Measurements from ENCODE around the gene ASF1A.

The ASF1A gene

DNA sequence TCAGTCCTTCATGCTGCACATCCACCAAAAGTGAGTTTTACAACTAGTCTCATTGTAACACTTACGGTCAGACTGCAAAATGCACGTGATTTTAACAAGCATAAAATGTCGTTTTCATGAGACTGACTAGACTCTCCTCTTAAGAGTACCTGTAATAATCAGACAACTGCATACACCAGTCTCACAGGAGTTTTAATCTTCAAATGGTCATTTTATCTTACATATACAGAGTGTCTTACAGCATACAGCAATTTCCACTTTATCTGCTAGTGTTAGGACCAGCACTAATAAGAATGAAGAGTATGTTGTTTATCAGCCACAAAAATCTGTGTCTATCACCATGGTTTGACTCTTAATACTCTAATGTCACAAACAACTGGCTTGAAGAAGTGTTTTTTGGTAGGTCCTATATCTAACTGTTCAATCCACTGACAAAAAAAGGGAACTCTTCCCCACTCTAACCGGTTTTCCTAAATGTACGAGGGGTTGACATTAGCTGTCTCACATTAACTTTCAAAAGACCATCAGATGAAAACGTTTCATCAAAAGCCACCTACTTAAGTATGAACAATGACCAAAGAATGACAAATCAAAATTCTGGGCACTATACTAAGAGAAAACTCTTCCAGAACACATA lies 1.5 kb upstream of the ASF1A start:
- Mint-ChIP-seq H3K9me3 (no peaks in the 10 kb centered on the region), H3K4me1 (peaks cover 43% of the 10 kb centered on the region), H3K27ac (peak overlapping the region; percentile 100), H3K27me3 (no peaks in the 10 kb centered on the region), H3K4me3 (peak overlapping the region; percentile 92), H3K36me3 (peaks cover 24% of the 10 kb centered on the region)
- CTCF ChIA-PET = interaction anchor here (1.4 to 1.6 kb wide), 2 partner anchors 11 to 48 kb away, joined by 3 to 4 read pairs; no protein-coding TSS in a partner anchor
- no peak for DNase-seq

DNA sequence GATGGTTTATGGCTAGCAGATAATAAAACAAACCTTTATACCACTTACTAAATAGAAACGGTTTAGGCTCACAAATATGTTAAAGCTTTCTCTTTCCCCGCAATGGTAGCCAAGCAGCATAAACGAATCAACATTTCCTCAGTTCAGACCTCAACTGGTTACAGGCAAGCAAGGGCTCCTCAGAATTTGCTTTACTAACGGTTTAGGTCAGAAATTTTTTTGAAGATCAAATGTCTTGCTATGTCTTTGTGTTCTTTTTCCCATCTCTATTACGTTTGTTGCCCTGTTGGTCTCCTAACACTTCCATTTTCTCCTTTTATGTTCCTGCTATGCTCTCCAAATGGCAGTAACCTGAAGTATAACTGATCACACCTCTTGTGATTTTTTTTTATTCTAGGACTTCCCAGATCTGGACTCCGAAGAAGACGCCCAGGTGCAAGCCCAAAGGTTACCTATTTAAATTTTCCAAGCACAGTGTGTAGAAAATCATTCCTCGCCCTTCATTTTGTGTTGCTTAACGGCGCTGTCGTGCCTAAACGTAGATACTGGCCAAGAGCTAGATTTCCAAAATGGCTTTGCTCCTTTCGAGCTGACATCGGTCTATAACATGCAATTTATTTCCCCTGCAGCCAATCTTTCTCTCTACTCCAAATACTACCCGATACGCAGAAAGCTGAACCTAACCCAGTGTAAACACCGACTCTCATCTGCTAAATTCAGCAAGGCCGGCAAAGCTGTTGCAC lies 717 bp upstream of the ASF1A start:
- Mint-ChIP-seq H3K9me3 (no peaks in the 10 kb centered on the region), H3K27me3 (no peaks in the 10 kb centered on the region), H3K27ac (peak overlapping the region; percentile 100), H3K36me3 (peaks cover 24% of the 10 kb centered on the region), H3K4me3 (peak overlapping the region; percentile 92), H3K4me1 (peaks cover 49% of the 10 kb centered on the region)
- CTCF ChIA-PET = interaction anchor here (1.4 to 4.9 kb wide), 2 partner anchors 48 to 92 kb away, joined by 3 to 28 read pairs; no protein-coding TSS in a partner anchor
- DNase-seq = peak; percentile 68

DNA sequence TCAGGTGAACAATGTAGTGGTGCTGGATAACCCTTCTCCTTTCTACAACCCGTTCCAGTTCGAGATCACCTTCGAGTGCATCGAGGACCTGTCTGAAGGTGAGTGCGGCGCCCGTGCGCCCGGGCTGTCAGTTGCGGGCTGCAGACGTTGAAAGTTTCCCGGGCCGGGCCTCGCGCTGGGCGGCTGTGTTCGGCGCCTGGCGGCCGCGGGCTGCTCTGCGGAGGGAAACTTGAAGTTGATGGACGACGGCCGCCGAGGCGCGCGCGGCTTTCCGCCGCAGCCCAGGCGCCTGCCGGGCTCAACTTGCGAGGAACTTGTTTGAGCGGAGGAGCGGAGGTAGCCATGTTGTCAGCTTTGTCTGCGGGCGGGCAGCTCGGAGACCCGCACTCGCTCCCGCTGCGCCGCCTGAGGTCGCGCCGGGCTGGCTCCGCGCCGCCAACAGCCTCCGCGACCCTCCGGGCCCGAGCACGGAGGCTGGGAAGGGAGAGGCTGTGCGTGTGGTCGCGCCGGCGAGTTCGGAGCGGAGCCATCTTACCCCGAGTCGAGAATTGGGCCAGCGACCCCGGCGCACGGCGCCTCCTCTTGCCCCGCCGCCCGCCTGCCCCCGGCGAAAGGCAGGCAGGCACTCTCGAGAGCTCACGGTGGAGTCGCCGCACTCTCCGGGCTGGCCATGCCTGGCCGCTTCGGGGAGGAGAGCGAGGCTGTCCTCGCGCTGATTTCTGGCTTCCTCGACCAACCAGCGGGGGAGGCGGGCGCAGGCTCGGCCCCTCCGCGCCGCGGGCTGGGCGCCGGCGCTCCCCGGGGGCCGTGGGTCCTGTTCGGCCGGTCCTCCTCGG lies 691 bp downstream of the ASF1A start:
- CTCF ChIA-PET = interaction anchor here (1.0 to 4.9 kb wide), 2 partner anchors 93 to 185 kb away, joined by 3 to 28 read pairs; no protein-coding TSS in a partner anchor
- no peaks in the 10 kb centered on the region for H3K9me3 Mint-ChIP-seq

DNA sequence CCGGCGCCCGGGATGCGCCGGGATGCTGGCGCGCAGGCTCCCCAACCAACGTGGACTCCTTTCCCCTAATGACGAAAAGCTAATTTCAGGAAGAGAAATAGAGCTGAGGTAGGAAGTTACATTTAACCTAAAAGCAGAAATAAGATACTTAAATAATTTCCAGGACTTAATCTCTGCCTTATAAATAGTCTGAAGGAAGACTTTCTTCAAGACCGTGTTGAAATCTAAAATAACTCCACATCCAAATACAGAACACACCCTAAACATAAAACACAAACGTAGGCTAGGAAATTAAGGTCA lies 1.3 kb downstream of the ASF1A start:
- Mint-ChIP-seq H3K4me1 (peaks cover 60% of the 10 kb centered on the region), H3K9me3 (no peaks in the 10 kb centered on the region), H3K4me3 (peak overlapping the region; percentile 92), H3K27ac (peak overlapping the region; percentile 92), H3K27me3 (no peaks in the 10 kb centered on the region), H3K36me3 (peaks cover 28% of the 10 kb centered on the region)
- DNase-seq = no peak
- CTCF ChIA-PET = interaction anchor here (1.0 to 4.9 kb wide), 3 partner anchors 50 to 185 kb away, joined by 3 to 28 read pairs (median 8); no protein-coding TSS in a partner anchor

More for the DNA sequence above, 691 bp downstream of the ASF1A start:
- Mint-ChIP-seq H3K27ac (peak overlapping the region; percentile 100), H3K27me3 (no peaks in the 10 kb centered on the region), H3K36me3 (peaks cover 24% of the 10 kb centered on the region), H3K4me1 (peaks cover 56% of the 10 kb centered on the region), H3K4me3 (peak overlapping the region; percentile 92)
- DNase-seq = peak; percentile 75

DNA sequence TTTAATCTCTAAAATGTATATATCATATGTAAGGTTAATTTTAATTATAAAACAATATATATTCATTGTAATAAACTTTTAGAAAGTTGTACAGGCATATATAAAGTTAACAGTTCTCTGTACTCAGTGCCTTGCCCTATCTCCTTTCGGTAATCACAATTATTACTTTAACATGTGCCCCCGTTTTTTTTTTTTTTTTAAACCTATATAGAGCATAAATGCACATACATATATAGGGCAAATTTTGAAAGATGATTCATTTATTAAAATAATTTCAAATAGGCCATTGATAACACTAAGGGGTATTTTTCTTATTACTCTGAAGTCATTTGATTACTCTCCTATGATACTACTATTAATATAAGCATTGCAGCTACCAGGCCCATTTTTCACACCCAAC lies 1.9 kb downstream of the ASF1A start:
- Mint-ChIP-seq H3K4me3 (peak overlapping the region; percentile 74), H3K27ac (peak overlapping the region; percentile 91), H3K4me1 (peaks cover 62% of the 10 kb centered on the region), H3K9me3 (no peaks in the 10 kb centered on the region), H3K36me3 (peaks cover 34% of the 10 kb centered on the region), H3K27me3 (no peaks in the 10 kb centered on the region)
- DNase-seq = no peak
- CTCF ChIA-PET = interaction anchor here (0.7 to 4.9 kb wide), 13 partner anchors 9 to 331 kb away, joined by 3 to 28 read pairs (median 4); no protein-coding TSS in a partner anchor

DNA sequence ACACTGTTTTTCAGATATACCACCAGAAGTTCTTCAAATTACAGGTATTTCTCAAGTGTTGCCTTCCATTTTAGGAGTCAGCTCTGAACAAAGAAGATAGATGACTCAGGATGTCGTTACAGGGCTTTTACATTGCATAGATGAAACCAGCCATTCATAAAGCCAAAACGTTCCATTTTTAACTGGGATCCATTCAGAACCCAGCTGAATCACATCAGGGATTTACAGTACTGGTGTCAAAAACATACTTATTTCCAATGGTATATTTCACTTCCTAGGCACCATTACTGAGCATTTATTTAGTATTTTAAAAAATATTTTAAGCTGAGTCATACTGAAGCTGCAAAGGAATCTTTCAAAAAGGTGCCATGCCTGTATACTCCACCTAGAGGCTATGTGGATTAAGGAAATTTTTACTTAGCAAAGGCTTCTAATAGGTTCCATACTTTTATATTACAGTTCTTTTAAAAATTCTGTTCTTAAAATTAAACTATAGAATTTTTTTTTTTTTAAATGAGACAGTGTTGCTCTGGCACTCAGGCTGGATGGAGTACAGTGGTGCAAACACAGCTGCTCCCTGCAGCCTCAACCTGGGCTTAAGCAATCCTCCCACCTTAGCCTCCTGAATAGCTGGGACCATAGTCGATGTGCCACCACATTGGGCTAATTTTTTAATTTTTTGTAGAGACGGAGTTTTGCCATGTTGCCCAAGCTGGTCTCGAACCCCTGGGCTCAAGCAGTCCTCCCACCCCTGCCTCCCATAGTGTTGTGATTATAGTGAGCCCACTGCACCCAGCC lies 2.6 kb downstream of the ASF1A start:
- Mint-ChIP-seq H3K4me1 (peaks cover 61% of the 10 kb centered on the region), H3K27ac (peak overlapping the region; percentile 91), H3K27me3 (no peaks in the 10 kb centered on the region), H3K36me3 (peaks cover 38% of the 10 kb centered on the region), H3K4me3 (peak overlapping the region; percentile 74), H3K9me3 (no peaks in the 10 kb centered on the region)
- DNase-seq = no peak
- CTCF ChIA-PET = interaction anchor here (0.6 to 4.9 kb wide), 21 partner anchors 8 to 333 kb away, joined by 3 to 28 read pairs (median 4); no protein-coding TSS in a partner anchor

DNA sequence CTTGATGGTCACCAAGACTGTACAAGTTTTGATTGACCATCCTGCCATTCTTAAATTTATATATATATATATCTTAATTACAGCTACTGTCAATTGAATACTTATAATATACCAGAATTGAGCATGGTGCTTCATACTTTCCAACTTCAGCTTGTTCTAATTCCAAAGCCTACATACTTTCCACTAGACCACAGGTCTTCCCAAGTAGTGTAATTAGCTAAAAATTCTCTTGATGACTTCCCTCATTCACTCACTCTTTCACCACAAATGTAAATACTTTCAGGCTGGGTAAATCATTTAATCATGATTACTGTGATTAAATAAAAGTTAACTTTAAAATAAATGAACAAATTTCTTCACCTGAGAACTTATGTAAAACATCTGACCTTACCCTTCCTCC lies 3.4 kb downstream of the ASF1A start:
- peaks cover 40% of the 10 kb centered on the region for H3K36me3 Mint-ChIP-seq
- no peaks in the 10 kb centered on the region for H3K27me3 Mint-ChIP-seq
- H3K9me3 Mint-ChIP-seq = no peaks in the 10 kb centered on the region
- peaks cover 55% of the 10 kb centered on the region for H3K4me1 Mint-ChIP-seq
- H3K4me3 Mint-ChIP-seq = no peak overlapping the region
- CTCF ChIA-PET = interaction anchor here (0.9 to 4.9 kb wide), 10 partner anchors 8 to 334 kb away, joined by 3 to 28 read pairs (median 4); no protein-coding TSS in a partner anchor
- no peak overlapping the region for H3K27ac Mint-ChIP-seq
- DNase-seq = no peak

DNA sequence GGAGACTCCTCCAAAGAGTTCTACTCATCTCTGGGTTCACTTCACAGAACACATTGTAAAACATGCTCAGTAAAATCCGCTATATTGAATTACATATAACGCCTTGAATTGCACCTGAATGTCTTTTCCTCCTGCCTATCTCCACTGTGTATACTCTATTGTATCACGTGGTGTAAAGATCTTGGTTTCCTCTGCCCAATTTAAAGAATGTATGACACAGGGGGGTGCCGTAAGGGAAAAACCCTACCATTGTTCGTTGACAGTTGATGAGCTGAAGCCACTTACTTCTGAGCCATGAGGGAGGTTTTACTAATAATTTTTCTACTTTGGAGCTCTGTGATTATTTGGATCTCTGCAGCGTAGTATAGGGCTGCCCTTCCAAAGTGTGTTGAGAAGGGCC lies 6.0 kb downstream of the ASF1A start:
- H3K27ac Mint-ChIP-seq = no peak overlapping the region
- CTCF ChIA-PET = no interaction called here

DNA sequence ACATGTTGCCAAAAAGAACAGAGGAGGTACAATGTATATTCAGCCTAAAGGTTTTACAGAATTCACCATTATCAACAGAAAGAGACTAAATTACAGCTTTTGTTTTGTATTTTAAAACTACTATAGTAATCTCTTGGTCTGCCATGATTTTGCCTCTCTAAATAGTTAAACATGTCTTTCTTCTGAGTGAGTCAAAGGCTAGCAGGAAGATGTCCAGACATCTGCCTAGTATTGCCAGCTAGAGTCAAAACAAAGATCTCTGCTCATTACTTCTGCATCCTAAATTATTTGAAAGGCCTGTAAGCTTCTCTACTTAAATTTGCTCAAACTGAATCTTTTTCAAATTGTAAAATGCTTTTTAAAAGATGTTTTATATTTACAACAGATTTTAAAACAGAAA lies 8.8 kb downstream of the ASF1A start:
- no peaks in the 10 kb centered on the region for H3K27me3 Mint-ChIP-seq
- H3K27ac Mint-ChIP-seq = peak overlapping the region; percentile 21
- CTCF ChIA-PET = interaction anchor here (1.2 kb wide), 1 partner anchor 20 kb away, joined by 4 read pairs; no protein-coding TSS in a partner anchor
- no peaks in the 10 kb centered on the region for H3K9me3 Mint-ChIP-seq
- H3K36me3 Mint-ChIP-seq = peaks cover 76% of the 10 kb centered on the region
- DNase-seq = no peak
- no peak overlapping the region for H3K4me3 Mint-ChIP-seq
- peaks cover 69% of the 10 kb centered on the region for H3K4me1 Mint-ChIP-seq

More for the DNA sequence above, 6.0 kb downstream of the ASF1A start:
- no peaks in the 10 kb centered on the region for H3K27me3 Mint-ChIP-seq
- DNase-seq = no peak
- no peak overlapping the region for H3K4me3 Mint-ChIP-seq
- peaks cover 54% of the 10 kb centered on the region for H3K36me3 Mint-ChIP-seq
- H3K9me3 Mint-ChIP-seq = no peaks in the 10 kb centered on the region
- H3K4me1 Mint-ChIP-seq = peaks cover 66% of the 10 kb centered on the region

DNA sequence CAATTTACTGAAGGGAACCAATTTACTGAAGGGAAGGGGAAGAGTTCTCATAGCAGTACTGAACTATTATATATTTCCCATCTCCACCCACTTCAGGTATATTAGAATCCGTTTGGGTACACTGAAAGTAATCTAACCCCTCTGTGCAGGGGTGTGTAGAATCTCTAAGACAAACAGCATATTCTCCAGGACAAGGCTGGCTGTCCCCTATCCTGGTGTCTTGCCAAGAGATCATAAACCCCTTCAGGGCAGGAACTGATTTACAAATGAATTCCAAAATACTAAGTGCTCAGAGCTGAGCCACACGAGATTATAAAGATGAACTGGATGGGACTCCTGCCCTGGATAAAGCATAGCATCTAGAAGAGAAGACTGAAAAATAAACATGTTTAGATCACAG lies 9.2 kb downstream of the ASF1A start:
- Mint-ChIP-seq H3K27me3 (no peaks in the 10 kb centered on the region), H3K9me3 (no peaks in the 10 kb centered on the region), H3K4me1 (peaks cover 66% of the 10 kb centered on the region), H3K36me3 (peaks cover 76% of the 10 kb centered on the region), H3K4me3 (no peak overlapping the region), H3K27ac (no peak overlapping the region)
- CTCF ChIA-PET = interaction anchor here (1.2 kb wide), 1 partner anchor 20 kb away, joined by 4 read pairs; no protein-coding TSS in a partner anchor
- DNase-seq = no peak

DNA sequence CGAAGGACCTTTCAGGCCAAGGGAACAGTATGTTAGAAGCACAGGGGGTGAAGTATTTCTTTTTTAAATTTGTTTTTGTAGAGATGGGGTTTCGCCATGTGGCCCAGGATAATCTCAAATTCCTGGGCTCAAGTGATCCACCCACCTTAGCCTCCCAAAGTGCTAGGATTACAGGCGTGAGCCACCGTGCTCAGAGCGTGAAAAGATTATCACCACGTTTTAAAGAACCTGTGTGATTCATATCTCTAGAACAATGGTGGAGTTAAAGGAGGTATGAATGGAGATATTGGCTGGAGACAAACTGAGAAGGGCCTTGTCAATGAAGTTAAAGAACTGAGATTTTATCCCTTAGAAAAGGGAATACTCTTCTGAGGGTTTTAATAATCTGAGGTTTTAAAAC lies 9.7 kb downstream of the ASF1A start:
- peaks cover 63% of the 10 kb centered on the region for H3K4me1 Mint-ChIP-seq
- no peak overlapping the region for H3K27ac Mint-ChIP-seq
- no peaks in the 10 kb centered on the region for H3K9me3 Mint-ChIP-seq
- H3K27me3 Mint-ChIP-seq = no peaks in the 10 kb centered on the region
- no peak overlapping the region for H3K4me3 Mint-ChIP-seq
- no peak for DNase-seq
- peaks cover 76% of the 10 kb centered on the region for H3K36me3 Mint-ChIP-seq
- CTCF ChIA-PET = no interaction called here

DNA sequence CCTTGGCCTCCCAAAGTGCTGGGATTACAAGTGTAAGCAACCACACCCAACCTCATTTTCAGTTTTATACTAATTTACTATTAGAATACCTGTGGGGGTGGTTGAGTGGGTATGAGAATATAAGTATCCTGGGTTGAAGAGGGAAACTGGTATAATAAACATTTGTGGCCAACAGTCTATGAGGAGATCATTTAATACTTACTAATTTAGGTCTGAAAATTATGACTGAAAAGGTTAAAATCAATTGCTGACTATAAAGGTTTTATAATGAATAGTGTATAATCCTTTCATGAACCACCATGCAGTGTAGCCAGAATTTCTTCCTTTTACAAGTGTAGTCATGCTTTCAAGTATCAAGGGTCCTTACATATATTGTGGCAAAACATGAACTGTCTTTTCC lies 11.1 kb downstream of the ASF1A start:
- peaks cover 69% of the 10 kb centered on the region for H3K36me3 Mint-ChIP-seq
- no peaks in the 10 kb centered on the region for H3K9me3 Mint-ChIP-seq
- no peak overlapping the region for H3K27ac Mint-ChIP-seq
- no peak overlapping the region for H3K4me3 Mint-ChIP-seq
- CTCF ChIA-PET = interaction anchor here (1.7 kb wide), 1 partner anchor 8 kb away, joined by 4 read pairs; no protein-coding TSS in a partner anchor
- DNase-seq = no peak
- peaks cover 52% of the 10 kb centered on the region for H3K4me1 Mint-ChIP-seq
- no peaks in the 10 kb centered on the region for H3K27me3 Mint-ChIP-seq

DNA sequence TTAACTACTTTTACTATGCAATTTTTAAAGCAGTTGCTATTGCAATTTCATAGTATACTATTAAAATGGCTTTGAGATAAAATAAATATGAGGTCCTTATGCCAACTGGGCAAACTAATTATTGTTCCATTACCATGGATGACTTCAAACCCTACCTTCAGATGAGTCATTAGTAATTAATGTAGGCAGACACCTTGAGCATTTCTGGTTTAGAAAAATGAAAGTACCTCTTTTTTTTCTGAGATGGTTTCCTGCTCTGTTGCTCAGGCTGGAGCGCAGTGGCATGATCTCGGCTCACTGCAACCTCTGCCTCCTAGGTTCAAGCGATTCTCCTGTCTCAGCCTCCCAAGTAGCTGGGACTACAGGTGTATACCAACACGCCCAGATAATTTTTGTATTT lies 11.9 kb downstream of the ASF1A start:
- Mint-ChIP-seq H3K4me1 (peaks cover 44% of the 10 kb centered on the region), H3K9me3 (no peaks in the 10 kb centered on the region)
- CTCF ChIA-PET = interaction anchor here (1.4 to 1.7 kb wide), 2 partner anchors 9 to 205 kb away, joined by 3 to 4 read pairs; no protein-coding TSS in a partner anchor

More for the DNA sequence above, 11.9 kb downstream of the ASF1A start:
- Mint-ChIP-seq H3K27ac (no peak overlapping the region), H3K27me3 (no peaks in the 10 kb centered on the region), H3K36me3 (peaks cover 68% of the 10 kb centered on the region), H3K4me3 (no peak overlapping the region)
- no peak for DNase-seq
